Activated CD4-positive, alpha-beta T cell treated with anti-CD3 and anti-CD28 coated beads, Interleukin-2, amount 50 U/mL, for 24 hours (primary cell): ENCODE measurements around the gene RPS6KB2.

ENCODE experiments used
- DNase-seq, 2 donors: peaks; one replicate each; pipeline ENCODE4 v3.0.0-alpha.2; 2020; ENCODE audit warnings: low read depth in 1 of 2, low spot score in 1 of 2

RPS6KB2 gene

DNA sequence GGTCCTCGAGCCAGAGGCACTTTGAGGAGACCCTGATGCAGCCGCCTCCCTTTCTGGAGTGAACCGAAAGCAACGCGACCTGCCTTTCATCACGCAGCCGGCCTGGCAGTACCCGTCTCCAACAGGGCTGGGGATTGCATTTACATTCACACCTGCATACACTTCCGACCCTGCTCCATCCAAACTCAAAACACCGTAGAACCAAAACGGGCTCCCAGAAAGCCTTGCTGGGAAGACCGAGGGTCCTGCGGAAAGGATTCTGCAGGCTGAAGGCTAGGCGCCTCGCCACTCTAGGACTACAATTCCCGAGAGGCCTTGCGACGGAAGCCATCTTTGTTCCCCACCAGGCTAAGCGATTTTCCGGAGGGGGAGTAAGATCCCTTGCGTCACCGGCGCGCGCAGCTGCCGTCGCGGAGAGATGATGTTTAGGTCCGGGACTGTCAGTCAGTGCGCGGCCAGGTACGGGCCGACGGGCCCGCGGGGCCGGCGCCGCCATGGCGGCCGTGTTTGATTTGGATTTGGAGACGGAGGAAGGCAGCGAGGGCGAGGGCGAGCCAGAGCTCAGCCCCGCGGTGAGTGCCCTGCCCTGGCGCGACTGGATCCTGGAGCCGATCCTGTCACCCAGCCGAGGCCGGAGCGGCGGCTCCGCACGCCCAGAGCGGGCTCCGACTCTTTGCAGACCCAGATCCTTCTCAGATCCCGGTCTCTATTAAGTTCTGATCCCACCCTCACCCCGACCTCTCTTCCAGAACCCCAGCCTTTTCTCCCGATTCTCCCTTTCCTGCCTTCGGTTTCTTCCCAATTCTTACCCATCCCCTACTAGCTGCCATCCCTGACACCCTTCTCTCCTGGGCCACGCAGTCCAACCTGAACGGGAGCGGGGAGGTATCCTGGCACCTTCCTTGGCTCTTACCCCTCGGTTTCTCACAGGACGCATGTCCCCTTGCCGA lies at the start of gene RPS6KB2:
TSS of gene RPS6KB2 (plus strand) at position 443 of the 950 bp plus-strand sequence. CDS start at position 495, 52 bp downstream.
- peak; percentile 99 to 100 for DNase-seq

DNA sequence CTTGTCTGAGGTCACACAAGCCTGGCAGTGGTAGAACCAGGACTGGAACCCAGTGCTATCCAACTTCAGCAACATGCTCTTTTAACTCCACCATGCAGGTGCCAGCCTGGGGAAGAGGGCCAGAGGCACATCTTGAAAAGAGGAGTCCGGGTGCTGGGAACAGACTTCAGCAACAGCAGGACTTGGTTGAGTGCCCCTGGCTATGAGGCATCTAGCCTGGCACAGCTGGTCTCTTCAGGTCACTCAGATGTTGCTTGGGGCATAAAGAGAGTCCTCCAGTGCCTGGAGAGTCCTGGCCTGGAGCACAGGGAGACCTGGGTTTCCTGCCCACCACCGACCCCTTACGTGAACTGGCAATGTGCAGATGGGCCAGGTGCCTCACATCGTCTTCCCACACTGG lies 49.8 kb upstream of the RPS6KB2 start:
- DNase-seq = no peak

DNA sequence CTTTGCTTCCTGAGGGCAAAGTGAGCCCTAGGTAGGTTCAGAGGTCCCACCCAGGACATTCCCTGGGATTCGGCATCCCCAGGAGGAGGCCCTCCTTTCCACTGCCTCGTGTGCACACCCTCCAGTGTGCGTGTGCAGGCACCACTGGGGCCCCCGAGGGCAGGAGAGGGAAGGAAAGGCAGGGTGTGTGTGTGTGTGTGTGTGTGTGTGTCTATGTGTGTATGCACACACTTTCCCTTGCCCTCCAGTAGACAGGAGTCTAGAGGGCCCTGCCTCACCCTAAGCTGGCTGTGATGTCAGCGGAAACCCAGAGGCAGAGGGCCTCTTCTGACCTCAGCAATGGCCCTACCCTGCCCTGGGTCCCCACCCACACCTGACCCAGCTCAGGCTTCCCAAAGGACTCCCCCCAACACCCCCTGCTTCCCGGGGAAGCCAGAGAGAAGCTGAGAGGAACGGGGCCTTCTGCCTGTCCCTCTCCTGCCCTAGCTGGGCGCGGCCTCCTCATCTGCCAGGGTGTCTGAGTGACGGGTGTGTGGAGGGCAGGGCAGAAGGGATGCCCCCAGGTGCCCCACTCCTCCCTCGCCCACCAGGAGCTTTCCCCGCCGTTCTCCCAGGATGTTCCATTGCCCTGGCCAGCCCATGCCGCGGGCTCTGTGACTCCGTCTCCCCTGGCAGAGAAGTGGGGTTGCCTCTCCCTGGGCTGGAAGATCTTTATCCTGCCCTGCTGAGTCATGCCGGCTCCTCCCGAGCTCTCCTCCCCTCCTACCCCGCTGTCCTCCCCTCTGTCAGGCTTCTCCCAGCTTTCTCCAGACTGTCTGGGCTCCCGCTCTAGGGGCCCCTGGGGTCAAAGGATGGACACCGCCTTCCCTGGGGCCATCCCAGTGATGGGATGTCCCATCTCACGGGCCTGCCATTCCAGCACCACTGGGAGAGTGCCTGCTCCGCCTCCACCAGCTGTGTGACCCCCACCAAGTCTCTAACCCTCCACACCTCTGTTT lies 48.9 kb upstream of the RPS6KB2 start:
- no peak for DNase-seq

DNA sequence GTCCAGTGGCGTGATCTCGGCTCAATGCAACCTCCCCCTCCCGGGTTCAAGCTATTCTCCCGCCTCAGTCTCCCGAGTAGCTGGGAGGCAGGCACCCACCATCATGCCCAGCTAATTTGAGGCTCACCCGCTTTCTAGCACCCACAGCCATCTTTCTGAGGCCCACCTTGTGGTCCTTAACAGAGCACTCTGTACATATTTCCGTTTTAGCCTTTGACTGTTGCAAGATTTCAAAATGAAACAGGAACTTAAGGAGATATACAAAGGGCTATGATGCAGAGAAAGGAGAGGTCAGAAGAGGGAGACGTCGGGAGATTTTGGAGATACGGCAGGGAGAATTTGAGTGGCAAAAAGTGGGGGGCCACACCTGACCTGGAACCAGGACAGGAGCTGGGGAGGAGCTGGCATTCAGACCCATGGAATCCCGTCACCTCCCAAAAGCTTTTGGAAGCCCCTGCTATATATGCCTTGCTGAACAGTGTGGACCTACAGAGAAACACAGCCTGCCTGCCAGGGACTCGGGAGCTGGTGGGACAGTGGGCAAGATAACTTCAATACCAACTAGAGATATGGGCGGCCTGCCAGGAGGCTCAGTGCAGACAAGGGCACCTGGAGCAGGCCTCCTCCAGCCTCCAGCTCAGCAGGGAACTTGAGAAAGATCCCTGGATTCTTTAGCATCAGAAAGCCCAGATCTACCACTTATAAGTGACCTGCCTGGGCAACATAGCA lies 46.9 kb upstream of the RPS6KB2 start:
- no peak for DNase-seq

DNA sequence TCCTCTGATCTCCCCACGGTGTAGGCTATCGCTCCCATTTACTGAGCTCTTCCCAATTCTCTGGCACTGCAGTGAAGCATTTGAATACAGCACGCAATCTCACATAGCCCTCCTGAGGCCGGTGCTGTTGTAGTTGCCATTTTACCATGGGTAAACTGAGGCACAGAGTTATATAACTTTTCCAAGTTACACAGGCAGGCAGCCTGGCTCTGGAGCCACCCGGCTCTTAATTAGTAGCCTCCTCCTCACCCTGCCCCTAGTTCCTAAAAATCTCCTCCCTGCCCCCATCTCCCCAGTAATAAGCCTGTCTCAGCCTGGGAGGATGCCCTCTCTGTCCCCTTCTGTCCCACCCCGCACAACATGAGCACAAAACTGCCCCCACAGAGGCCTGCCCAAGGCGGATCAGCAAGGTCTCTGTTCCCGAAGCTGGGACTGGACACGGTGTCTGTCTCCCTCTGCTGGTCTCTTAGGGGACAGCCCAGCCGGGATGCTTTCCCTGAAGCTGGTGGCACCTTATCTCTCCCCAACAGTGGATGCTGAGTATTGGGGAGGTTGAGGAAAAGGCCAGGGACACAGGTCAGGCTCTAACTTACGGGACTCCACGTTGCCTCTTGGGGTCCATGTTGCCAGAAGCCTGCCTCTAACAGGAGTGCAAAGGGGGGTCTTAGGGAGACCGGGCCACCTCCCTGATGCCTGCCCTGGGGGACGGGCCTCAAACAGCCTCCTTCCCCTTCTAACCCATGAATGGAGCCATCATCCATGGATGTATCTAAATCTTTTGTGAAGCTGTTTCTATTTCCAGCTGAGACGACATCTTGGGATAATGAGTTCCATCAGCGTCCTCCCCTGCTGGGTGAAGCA lies 45.8 kb upstream of the RPS6KB2 start:
- peak; percentile 70 to 80 for DNase-seq

DNA sequence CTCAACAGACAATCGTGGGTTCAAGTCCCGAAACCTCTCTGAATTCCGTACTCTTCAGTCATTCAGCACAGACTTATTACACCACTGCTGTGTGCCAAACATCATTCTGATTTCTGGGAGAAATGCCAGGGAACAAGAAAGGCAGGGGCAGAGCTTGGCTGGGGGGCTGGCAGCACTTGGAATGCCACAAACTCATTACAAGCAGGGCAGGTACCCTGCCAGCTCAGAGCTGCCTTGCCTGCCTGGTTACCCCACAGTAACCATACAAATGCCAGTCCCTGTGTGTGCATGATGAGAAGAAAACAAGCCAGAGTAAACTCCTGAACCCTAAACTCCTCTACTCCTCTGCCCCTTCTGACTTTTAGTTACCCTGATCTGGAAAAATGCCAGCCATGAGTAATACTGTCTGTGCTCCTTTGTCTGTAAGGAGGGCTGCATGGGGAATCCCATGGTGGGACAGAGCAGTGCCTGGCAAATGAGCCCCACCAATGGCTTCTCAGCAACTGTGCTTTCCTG lies 43.4 kb upstream of the RPS6KB2 start:
- DNase-seq = no peak

DNA sequence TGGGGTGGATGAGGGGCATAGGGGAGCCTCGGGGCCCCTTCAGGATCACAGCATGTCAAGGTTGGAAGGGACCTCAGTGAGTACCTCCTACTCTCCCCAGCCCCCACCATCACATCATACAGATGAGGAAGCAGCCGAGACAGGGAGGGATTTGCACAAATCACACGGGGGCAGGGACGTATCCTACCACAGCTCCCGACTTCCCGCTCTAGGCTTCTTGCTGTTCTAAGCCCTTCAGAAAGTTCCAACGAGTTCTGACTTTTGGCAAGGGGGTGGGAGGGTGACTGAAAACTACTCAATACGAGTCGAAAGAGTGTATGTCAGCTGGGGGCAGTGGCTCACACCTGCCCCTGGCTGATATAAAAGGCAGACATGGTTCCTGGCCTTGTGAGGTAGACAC lies 41.2 kb upstream of the RPS6KB2 start:
- no peak for DNase-seq

DNA sequence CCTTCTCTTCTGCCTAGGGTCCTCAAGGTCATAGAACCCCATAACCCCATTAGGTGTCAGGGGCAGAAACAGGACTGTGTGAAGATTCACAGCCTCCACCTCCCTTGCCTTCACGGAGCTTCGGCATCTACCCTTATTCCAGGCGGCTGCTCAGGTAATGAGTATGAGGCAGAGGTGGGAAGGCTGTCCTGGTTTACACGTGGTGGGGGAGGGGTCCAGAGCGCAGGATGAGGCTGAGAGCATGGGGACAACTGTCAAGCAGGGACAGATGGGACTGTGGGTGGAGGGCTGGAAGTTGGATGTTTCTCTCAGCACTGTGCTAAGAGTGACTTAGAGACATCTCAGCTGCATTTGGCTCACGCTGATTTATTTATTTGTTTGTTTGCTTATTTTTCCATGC lies 40.8 kb upstream of the RPS6KB2 start:
- DNase-seq = no peak

DNA sequence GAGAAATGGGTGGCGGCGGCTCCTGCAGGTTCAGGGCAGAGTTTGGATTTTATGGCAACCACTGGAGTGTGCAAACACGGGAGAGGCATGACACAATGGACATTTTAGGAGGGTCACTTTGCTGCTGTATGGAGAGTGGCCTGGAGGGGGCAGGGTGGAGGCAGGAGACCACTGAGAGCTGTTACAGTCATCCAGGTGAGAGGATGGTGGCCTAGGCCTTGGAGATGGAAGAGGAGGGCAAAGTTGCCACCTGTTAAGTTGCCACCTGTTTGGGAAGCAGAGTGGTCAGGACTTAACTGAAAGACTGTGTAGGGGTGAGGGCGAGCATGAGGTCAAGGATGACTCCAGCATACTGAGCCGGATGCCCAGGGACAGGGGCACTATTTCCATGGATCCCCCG lies 38.8 kb upstream of the RPS6KB2 start:
- DNase-seq = no peak

DNA sequence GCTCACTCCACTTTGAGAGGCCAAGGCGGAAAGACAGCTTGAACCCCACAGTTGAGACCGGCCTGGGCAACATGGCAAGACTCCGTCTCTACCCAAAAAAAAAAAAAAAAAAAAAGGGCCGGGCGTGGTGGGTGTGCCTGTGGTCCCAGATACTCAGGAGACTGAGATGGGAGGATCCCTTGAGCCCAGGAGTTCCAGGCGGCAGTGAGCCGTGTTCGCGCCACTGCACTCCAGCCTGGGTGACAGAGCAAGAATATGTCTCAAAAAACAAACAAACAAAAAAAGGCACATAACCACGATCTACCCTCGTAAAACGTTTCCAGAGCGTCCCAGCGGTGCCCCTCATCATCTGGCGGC lies 37.4 kb upstream of the RPS6KB2 start:
- DNase-seq = no peak

DNA sequence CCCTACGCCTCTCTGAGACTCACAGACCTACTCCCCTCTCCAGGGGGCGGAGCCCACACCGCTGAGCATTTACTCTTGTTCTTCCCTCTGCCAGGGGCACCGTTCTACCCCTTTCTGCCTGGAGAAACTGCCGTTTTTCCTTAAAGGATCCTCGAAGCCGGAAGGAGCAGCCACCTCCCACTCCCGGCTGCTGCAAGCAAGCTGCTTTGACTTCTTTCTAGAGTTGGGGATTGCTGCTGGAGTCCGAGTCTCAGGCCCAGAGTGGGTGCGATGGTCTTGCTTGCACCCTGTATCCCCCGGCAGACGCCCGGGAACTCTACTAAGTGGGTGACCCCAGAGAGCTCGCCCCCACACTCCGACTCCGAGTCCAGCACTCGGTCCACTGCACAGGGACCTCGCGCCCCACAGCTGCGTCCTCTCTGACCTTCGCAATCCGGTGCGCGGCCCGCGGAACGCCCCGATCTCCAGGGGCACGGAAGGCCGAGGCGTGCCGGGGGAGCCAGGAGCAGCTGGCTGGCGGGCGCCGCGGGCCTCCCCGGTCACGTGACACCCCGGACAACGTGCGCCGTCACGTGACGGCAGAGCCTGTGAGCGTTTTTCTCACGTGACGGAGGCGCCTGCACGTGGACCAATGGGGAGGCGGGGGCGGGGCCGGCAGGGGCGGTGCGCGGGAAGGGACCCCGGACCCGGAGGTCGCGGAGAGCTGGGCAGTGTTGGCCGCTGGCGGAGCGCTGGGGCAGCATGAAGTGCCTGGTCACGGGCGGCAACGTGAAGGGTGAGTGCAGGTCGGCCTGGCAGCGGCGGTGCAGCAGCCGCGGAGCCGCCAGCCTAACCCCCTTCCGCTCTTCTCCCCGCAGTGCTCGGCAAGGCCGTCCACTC lies 36.8 kb upstream of the RPS6KB2 start, which contains the start of gene RAD9A:
TSS of gene RAD9A (plus strand) at position 683 of the 879 bp plus-strand sequence. CDS start at position 742, 59 bp downstream.
- peak; percentile 80 to 89 for DNase-seq

DNA sequence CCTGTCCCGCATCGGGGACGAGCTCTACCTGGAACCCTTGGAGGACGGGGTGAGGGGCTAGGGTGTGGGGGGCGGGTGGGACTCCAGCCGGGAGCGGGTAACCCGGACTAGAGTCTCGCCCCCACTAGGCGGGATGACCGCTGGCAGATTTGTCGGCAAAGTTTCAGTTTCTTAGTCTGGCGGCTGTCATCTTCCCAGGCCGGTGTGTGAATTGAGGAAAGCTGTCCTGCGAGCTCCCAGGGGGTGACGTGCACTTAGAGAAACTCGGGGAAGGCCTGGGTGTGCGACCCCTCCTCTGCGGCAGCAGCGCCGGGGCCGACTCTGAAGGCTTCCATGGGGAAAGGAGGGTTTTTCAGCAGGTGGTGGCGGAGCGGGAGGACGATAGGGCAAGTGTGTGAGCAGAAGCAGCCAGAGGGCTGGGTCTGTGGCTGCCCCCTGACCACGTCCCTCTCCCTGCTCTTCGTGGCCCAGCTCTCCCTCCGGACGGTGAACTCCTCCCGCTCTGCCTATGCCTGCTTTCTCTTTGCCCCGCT lies 36.0 kb upstream of the RPS6KB2 start:
- DNase-seq = no peak

DNA sequence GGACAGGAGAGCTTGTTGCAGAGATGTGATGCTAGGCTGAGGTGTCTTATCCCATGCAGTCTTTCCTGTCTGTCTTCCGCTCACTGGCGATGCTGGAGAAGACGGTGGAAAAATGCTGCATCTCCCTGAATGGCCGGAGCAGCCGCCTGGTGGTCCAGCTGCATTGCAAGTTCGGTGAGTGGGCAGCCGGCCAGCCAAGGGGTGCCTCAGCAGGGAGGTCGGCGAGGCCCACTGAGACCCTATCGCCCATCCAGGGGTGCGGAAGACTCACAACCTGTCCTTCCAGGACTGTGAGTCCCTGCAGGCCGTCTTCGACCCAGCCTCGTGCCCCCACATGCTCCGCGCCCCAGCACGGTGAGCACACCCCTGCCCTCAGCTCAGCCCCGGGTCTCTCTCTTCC lies 34.9 kb upstream of the RPS6KB2 start:
- no peak for DNase-seq

DNA sequence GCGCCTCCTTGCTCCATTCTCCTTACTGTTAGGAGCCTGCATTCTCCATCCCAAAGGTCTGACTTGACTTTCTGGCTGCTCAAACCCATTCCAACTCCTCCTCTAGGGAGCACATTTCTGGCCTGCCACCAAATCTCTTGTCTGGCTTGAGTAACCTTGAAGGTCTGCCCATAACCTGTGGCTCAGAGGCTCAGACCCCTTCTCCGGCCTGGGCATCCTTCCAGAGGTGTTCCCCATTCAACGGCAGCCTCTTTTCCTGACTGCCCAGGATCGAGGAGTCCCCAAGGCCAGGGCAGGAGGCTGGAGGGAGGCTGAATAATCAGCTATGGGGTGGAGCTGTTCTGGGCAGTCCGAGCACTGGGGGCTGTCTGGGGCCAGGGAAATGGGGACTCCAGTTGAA lies 34.3 kb upstream of the RPS6KB2 start:
- DNase-seq = no peak

DNA sequence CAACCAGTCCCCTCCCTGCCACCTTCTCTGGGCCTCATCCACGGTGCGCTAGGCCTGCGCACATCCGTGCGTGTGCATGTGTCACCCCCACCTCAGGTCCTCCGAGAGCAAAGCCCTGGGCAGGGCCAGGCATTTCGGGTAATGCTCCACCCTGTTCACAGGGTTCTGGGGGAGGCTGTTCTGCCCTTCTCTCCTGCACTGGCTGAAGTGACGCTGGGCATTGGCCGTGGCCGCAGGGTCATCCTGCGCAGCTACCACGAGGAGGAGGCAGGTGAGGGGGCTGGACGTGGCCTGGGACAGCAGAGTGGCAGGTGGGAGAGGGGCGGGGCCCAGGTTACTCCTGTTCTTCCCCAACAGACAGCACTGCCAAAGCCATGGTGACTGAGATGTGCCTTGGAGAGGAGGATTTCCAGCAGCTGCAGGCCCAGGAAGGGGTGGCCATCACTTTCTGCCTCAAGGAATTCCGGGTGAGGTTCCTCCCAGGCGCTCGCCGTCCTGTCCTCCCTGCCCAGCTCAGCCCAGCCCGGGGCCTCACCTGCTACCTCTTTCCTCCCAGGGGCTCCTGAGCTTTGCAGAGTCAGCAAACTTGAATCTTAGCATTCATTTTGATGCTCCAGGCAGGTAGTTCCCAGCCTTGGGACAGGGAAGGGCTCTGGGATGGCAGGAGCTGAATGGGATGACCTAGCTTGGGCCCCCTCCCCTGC lies 32.6 kb upstream of the RPS6KB2 start:
- DNase-seq = no peak

DNA sequence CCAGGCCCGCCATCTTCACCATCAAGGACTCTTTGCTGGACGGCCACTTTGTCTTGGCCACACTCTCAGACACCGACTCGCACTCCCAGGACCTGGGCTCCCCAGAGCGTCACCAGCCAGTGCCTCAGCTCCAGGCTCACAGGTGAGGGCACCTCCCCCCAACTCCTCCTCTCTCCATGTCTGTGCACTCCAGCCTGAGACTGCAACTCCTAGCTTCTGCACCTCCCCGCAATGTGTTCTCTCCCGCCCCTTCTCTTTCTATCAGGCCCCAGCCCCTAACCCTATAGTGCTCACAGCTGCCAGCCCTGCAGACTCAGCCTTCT lies 32.1 kb upstream of the RPS6KB2 start:
- DNase-seq = no peak

DNA sequence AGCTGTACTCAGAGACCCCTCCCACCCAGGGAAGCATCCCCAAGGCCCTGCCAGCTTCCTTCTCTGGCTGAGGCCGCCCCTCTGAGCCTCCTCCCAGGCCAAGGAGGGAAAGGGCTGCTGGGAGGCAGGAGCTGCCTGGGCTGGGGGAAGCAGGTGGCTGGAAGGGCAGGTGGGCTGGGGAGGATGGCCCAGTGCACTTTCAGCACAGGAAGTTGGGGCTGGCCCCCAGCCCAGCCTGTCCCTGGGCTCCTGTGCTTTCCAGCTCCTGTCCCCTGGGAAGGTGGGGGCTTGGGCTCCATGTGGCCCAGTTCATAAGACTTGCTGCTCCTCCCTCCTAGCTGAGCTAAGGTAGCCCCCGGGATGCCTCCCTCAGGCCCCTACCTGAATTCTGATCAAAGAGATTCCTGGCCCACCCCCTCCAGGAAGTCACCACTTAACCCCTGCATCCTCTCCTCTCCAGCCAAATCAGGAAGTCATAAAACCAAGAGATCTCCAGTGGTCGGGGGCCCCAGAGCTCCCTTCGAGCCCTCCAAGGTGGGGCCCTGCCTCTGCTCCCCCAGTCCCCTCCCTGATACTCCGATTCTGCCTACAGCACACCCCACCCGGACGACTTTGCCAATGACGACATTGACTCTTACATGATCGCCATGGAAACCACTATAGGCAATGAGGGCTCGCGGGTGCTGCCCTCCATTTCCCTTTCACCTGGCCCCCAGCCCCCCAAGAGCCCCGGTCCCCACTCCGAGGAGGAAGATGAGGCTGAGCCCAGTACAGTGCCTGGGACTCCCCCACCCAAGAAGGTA lies 31.5 kb upstream of the RPS6KB2 start:
- no peak for DNase-seq
